Endothelial cell of umbilical vein (primary cell): ENCODE measurements around the gene ACADVL. TPM values are rescaled to one million over a fixed set of nuclear protein-coding genes. Genes with fewer than 3 reads are reported as not detected.
A peak's percentile ranks its signal among the peaks of the same experiment; 100 is the strongest.

Source experiments
- BruUV-seq: library from RNA; stranded (reverse); fragments of 400-500 nt; replicated peaks from 2 replicates; lab custom pipeline; 2021; lab: Mats Ljungman, UMichigan
- CTCF ChIA-PET: fragments of 300-600, 350-600 bp; sonication (Branson Sonifier 250); formaldehyde crosslinking; loops from one replicate; lab custom pipeline; 2021; ENCODE audit warnings: antibody characterized with exemption, inconsistent platforms; lab: Charles Lee
- POLR2A ChIA-PET: fragments of 300-600, 350-600 bp; sonication (Branson Sonifier 250); formaldehyde crosslinking; loops from one replicate; lab custom pipeline; 2021; ENCODE audit warnings: antibody characterized with exemption, inconsistent platforms; lab: Charles Lee
- DNase-seq: peaks from one replicate; pipeline ENCODE4 v3.0.0-alpha.2; 2011; ENCODE audit warnings: low read depth, low spot score
- FAIRE-seq: peaks from 2 replicates; lab custom pipeline; 2011; peaks lifted over from hg19 to GRCh38; lab: Jason Lieb, UNC
- H2AFZ ChIP-seq: 2 replicates; pipeline ENCODE4 v1.6.0; 2012; ENCODE audit warnings: low read depth, low read length, control low read depth, inconsistent platforms
- H3K27ac ChIP-seq: 2 replicates; pipeline ENCODE4 v1.5.1; 2011; ENCODE audit warnings: low read depth, mild to moderate bottlenecking, control low read depth, low read length, moderate library complexity; ENCODE audit not compliant: insufficient read depth
- H3K27me3 ChIP-seq, 2 experiments: 2 replicates each; pipeline versions ENCODE4 v1.6.0 to v1.6.1; 2011; ENCODE audit warnings: low read length in 2 of 2, mixed read lengths in 1 of 2; ENCODE audit not compliant: control insufficient read depth in 2 of 2, insufficient read depth in 2 of 2
- H3K36me3 ChIP-seq, 2 experiments: 2 replicates in 1 of 2; 3 replicates in 1 of 2; pipeline ENCODE4 v1.5.1; 2011; ENCODE audit warnings: low read length in 2 of 2, mild to moderate bottlenecking in 1 of 2, moderate library complexity in 1 of 2; ENCODE audit not compliant: control insufficient read depth in 2 of 2, insufficient read depth in 2 of 2; ENCODE audit errors: extremely low read depth in 1 of 2
- H3K4me1 ChIP-seq: 3 replicates; pipeline ENCODE4 v1.5.1; 2011; ENCODE audit warnings: mild to moderate bottlenecking, low read length; ENCODE audit not compliant: control insufficient read depth, insufficient read depth; ENCODE audit errors: extremely low read depth
- H3K4me2 ChIP-seq: 2 replicates; pipeline ENCODE4 v1.6.1; 2011; ENCODE audit warnings: low read length, control low read depth, mixed read lengths; ENCODE audit not compliant: insufficient read depth
- H3K4me3 ChIP-seq, 3 experiments: fragments of 200-600 bp in 1 of 3; sonication (generic), shearing (Covaris generic) in 1 of 3; replicated peaks in 1 of 3; 2 replicates each; pipeline ENCODE4 v1.5.1; 2011 to 2016; ENCODE audit warnings: control low read depth in 3 of 3, low read length in 3 of 3, mild to moderate bottlenecking in 2 of 3, inconsistent platforms in 1 of 3, low read depth in 1 of 3, moderate library complexity in 1 of 3; ENCODE audit not compliant: insufficient read depth in 1 of 3
- H3K79me2 ChIP-seq: 2 replicates; pipeline ENCODE4 v1.6.0; 2012; ENCODE audit warnings: low read length, inconsistent platforms; ENCODE audit not compliant: control insufficient read depth, insufficient read depth
- H3K9ac ChIP-seq: replicated peaks from 2 replicates; pipeline ENCODE3; 2011; ENCODE audit warnings: low read length, control low read depth; ENCODE audit not compliant: insufficient read depth; ENCODE audit errors: extremely low read depth
- H3K9me1 ChIP-seq: replicated peaks from 3 replicates; pipeline ENCODE4 v1.6.0; 2011; ENCODE audit warnings: mild to moderate bottlenecking, low read length; ENCODE audit not compliant: control insufficient read depth, insufficient read depth; ENCODE audit errors: extremely low read depth
- H3K9me3 ChIP-seq: replicated peaks from 2 replicates; pipeline ENCODE4 v1.5.1; 2012; ENCODE audit warnings: low read length, inconsistent platforms; ENCODE audit not compliant: control insufficient read depth, insufficient read depth
- H4K20me1 ChIP-seq: replicated peaks from 2 replicates; pipeline ENCODE3; 2011; ENCODE audit warnings: mild to moderate bottlenecking, low read length; ENCODE audit not compliant: control insufficient read depth, insufficient read depth; ENCODE audit errors: extremely low read depth
- CTCF ChIP-seq, 2 donors: IDR thresholded peaks; 1 replicate in 1 of 2; 2 replicates in 1 of 2; pipeline ENCODE4 v1.5.1; 2011; ENCODE audit warnings: low read length in 2 of 2, mild to moderate bottlenecking in 2 of 2, moderate library complexity in 2 of 2, control low read depth in 1 of 2, inconsistent platforms in 1 of 2, low read depth in 1 of 2; ENCODE audit not compliant: insufficient read depth in 1 of 2; ENCODE audit errors: extremely low read depth in 1 of 2
- EZH2 ChIP-seq: IDR thresholded peaks from 2 replicates; pipeline ENCODE4 v1.6.1; 2012; ENCODE audit warnings: borderline replicate concordance, low read depth, mild to moderate bottlenecking, moderate library complexity, low read length, inconsistent platforms; ENCODE audit not compliant: severe bottlenecking
- FOS ChIP-seq: IDR thresholded peaks from 2 replicates; pipeline ENCODE4 v1.6.1; 2011; ENCODE audit warnings: mild to moderate bottlenecking, low read length, moderate library complexity, borderline replicate concordance; ENCODE audit not compliant: insufficient read depth
- GATA2 ChIP-seq: IDR thresholded peaks from 2 replicates; pipeline ENCODE4 v1.7.0; 2011; ENCODE audit warnings: low read depth, mild to moderate bottlenecking, moderate library complexity, mixed read lengths, low read length; ENCODE audit not compliant: insufficient read length, insufficient read depth
- JUN ChIP-seq: IDR thresholded peaks from 2 replicates; pipeline ENCODE4 v1.6.1; 2011; ENCODE audit warnings: borderline replicate concordance, low read depth; ENCODE audit not compliant: insufficient read length, insufficient read depth
- MYC ChIP-seq: IDR thresholded peaks from one replicate; pipeline ENCODE4 v1.6.1; 2011; ENCODE audit warnings: mild to moderate bottlenecking, low read depth, low read length
- POLR2A ChIP-seq: IDR thresholded peaks from 2 replicates; pipeline ENCODE4 v1.6.1; 2012; ENCODE audit warnings: low read depth, mild to moderate bottlenecking, control low read depth, low read length
- POLR2AphosphoS5 ChIP-seq: IDR thresholded peaks from 2 replicates; pipeline ENCODE4 v1.6.1; 2012; ENCODE audit warnings: low read depth, mild to moderate bottlenecking, control low read depth, low read length, moderate library complexity; ENCODE audit not compliant: insufficient read depth
- dilution Hi-C: fragments of 300-500 bp; cut with MboI; formaldehyde crosslinking; loops from one replicate; pipeline ENCODE4 v1.15.0; 2019; ENCODE audit warnings: low sequenced_read_pairs; ENCODE audit not compliant: extremely low pct_ligation_motif_present
- intact Hi-C: fragments of 100-400 bp; cut with micrococcal nuclease; formaldehyde crosslinking; loops from one replicate; pipeline ENCODE4 v1.10.0; 2022
- polyA plus RNA-seq, 4 experiments: library from polyadenylated mRNA; depleted of rRNA in 3 of 4; stranded (reverse) in 3 of 4; unstranded in 1 of 4; fragments of >200 nt; gene quantifications; 2 replicates each; pipeline versions ENCODE4 v1.2.1 to v1.2.3, GENCODE V29; 2011 to 2012; ENCODE audit warnings: missing spikeins in 1 of 4
- total RNA-seq: library from RNA; stranded (reverse); gene quantifications from 2 replicates; pipeline ENCODE4 v1.2.3, GENCODE V29; 2021
- TF ChIP-seq, protein P1 (sequence below): IDR thresholded peaks from 2 replicates; pipeline ENCODE4 v1.6.1; 2011; ENCODE audit not compliant: insufficient read depth, insufficient read length

ACADVL gene
- total and polyA plus RNA-seq, 2 donors (not counting 3 experiments of a cell fraction or from before 2014, with no cell fraction given): 308 to 376 TPM

- Histone ChIP-seq H3K79me2 (peaks cover 47% of the 10 kb centered on the region), H3K9me3 (no peaks in the 10 kb centered on the region), H3K9me1 (no peaks in the 10 kb centered on the region), H3K4me1 (peaks cover 23% of the 10 kb centered on the region), H3K36me3 (peaks cover 6 to 21% of the 10 kb centered on the region in 2 experiments), H2AFZ (peak overlapping the region; percentile 96), H4K20me1 (no peaks in the 10 kb centered on the region), H3K27me3 (no peaks in the 10 kb centered on the region), H3K4me3 (peak overlapping the region; percentile 19 to 91 (median 65)), H3K9ac (peak overlapping the region; percentile 92), H3K4me2 (peak overlapping the region; percentile 97), H3K27ac (peak overlapping the region; percentile 95)
- ChIA-PET CTCF (interaction anchor here (1.0 to 3.4 kb wide), 4 partner anchors 9 to 197 kb away, joined by 3 to 24 read pairs (median 12); partner anchors contain the start of genes ACADVL, CTDNEP1, DLG4 and ELP5), POLR2A (no interaction called here)
- intact Hi-C loops (loop anchor here (1.0 to 2.0 kb wide), 2 partner anchors 38 to 53 kb away; partner anchors contain the start of gene SLC2A4), dilution Hi-C loops (no loop called here)
- DNase-seq: peak; percentile 96
- TF ChIP-seq FOS (no peak), MYC (peak; percentile 71), POLR2AphosphoS5 (peak; percentile 93), POLR2A (peak; percentile 89)
- TF ChIP-seq, protein P1, sequence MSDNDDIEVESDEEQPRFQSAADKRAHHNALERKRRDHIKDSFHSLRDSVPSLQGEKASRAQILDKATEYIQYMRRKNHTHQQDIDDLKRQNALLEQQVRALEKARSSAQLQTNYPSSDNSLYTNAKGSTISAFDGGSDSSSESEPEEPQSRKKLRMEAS: peak; percentile 94
- FAIRE-seq: peak; percentile 76
- no TSS peak for BruUV-seq
Measured at GRCh38 chr17:7242717-7243452, 23.1 kb downstream of the ACADVL start.

GRCh38 chr17:7243453-7243729 lies 23.7 kb downstream of the ACADVL start:
- Histone ChIP-seq H3K9me1 (no peaks in the 10 kb centered on the region), H3K79me2 (peaks cover 50% of the 10 kb centered on the region), H3K9ac (peak overlapping the region; percentile 92), H3K4me1 (peaks cover 23% of the 10 kb centered on the region), H3K9me3 (no peaks in the 10 kb centered on the region), H4K20me1 (no peaks in the 10 kb centered on the region), H2AFZ (peak overlapping the region; percentile 36), H3K27ac (peak overlapping the region; percentile 95), H3K4me2 (peak overlapping the region; percentile 97), H3K27me3 (no peaks in the 10 kb centered on the region), H3K36me3 (peaks cover 6 to 21% of the 10 kb centered on the region in 2 experiments), H3K4me3 (peak overlapping the region in 2 of 3 experiments; percentile 65 to 91)
- BruUV-seq: no TSS peak
- dilution Hi-C loops (no loop called here), intact Hi-C loops (loop anchor here (1.0 to 2.0 kb wide), 2 partner anchors 37 to 53 kb away; partner anchors contain the start of gene SLC2A4)
- ChIA-PET POLR2A (no interaction called here), CTCF (interaction anchor here (1.0 to 3.4 kb wide), 3 partner anchors 8 to 53 kb away, joined by 3 to 24 read pairs (median 16); partner anchors contain the start of genes ACADVL, CTDNEP1, DLG4 and ELP5)
- DNase-seq: no peak
- no peak for FAIRE-seq
- TF ChIP-seq GATA2 (no peak), JUN (no peak), CTCF (IDR thresholded peaks at IDR 0.05; ENCODE audit: extremely low read depth in 1 of 2, insufficient read depth in 1 of 2, low read depth in 1 of 2, low read length in 2 of 2) (no peak), EZH2 (no peak), FOS (no peak), MYC (no peak), POLR2AphosphoS5 (no peak), POLR2A (no peak)
- TF ChIP-seq, protein P1: no peak
